Measurements from ENCODE around the gene NR3C1. TPM values are rescaled to one million over a fixed set of nuclear protein-coding genes. Genes with fewer than 3 reads are reported as not detected.

NR3C1 gene
- polyA plus RNA-seq, 4 donors, result 29.4 to 42.0 (median 36.8) TPM

DNA sequence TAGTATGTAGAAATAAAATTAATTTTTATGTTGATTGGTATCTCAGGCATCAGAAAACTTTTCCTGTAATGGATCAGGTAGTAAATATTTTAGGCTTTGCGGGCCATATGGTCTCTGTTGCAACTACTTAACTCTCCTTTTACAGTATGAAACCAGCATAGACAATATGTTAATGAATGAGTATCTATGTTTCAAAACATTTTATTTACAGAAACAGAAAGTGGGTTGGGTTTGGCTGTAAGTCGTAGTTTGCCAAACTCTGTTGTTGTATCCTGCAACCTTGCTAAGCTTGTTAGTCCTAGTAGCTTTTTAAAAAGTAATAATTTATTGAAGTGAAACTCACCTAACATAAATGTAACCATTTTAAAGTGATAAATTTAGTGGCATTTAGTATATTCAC lies 132.1 kb downstream of the NR3C1 start:
- no peak for DNase-seq (ENCODE audit: low read depth in 4 of 4, low spot score in 2 of 4)

DNA sequence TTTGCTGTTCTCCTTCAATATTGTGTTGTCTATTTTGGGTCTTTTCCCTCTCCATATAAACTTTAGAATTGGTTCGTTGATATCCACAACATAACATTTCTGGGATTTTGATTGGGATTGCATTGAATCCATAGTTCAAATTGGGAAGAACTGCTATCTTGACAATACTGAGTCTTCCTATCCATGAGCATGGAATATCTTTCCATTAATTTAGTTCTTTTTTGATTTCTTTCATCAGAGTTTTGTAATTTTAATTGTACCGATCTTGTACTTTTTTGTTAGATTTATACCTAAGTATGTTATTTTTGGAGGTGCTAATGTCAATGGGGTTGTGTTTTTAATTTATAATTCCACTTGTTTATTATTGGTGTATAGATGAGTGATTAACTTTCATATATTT lies 135.1 kb downstream of the NR3C1 start:
- DNase-seq (ENCODE audit: low read depth in 4 of 4, low spot score in 2 of 4), result no peak

DNA sequence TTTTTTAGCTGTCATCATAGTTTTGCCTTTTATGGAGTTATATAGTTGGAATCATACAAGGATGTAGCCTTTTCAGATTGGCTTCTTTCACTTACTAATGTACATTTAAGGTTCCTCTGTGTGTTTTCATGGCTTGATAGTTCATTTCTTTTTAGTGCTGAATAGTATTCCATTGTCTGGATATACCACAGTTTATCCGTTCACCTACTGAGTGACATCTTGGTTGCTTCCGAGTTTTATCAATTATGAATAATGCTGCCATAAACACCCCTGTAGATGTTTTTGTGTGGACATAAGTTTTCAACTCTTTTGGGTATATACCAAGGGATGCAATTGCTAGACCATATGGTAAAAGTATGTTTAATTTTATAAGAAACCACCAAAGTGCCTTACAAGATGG lies 136.3 kb downstream of the NR3C1 start:
- no peak for DNase-seq (ENCODE audit: low read depth in 4 of 4, low spot score in 2 of 4)

DNA sequence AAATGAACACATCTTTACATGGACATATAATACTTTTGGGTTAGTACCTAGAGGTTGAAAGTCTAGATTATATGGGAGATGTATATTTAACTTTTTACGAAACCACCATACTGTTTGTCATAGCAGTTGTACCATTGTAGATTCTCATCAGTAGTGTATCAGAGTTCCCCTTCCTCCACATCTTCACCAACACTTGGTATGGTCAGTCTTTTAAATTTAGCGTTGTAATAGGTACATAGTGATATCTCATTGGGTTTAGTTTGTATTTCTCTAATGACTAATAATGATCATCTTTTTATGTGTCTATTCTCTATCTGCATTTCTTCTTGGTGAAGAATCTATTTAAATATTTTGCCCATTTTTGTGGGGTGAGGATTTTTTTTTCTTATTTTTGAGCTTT lies 137.5 kb downstream of the NR3C1 start:
- DNase-seq (ENCODE audit: low read depth in 4 of 4, low spot score in 2 of 4), result no peak

DNA sequence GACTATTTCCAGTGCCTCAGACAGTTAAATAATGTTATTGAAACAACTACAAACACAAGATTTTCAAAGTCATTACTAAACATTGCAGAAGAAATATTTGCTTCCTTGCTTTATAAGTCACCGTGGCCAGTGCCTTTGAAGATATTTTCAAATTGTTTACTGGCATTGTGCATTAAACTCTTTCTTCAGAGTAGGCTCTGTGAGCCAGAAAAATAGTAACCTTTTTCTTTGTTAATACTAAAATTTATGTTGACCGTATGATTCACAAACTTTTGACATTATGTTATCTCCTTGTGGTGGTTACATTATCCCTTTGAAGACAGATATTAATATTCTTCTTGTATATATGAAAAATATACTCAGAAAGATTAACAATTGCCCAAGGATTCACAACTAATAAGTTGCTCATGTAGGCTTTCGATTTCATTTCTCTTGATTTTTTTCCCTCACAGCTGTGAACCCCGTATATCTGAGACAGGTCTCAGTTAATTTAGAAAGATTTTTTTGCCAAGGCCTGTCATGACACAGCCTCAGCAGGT lies 140.1 kb downstream of the NR3C1 start:
- no peak for DNase-seq (ENCODE audit: low read depth in 4 of 4, low spot score in 2 of 4)

DNA sequence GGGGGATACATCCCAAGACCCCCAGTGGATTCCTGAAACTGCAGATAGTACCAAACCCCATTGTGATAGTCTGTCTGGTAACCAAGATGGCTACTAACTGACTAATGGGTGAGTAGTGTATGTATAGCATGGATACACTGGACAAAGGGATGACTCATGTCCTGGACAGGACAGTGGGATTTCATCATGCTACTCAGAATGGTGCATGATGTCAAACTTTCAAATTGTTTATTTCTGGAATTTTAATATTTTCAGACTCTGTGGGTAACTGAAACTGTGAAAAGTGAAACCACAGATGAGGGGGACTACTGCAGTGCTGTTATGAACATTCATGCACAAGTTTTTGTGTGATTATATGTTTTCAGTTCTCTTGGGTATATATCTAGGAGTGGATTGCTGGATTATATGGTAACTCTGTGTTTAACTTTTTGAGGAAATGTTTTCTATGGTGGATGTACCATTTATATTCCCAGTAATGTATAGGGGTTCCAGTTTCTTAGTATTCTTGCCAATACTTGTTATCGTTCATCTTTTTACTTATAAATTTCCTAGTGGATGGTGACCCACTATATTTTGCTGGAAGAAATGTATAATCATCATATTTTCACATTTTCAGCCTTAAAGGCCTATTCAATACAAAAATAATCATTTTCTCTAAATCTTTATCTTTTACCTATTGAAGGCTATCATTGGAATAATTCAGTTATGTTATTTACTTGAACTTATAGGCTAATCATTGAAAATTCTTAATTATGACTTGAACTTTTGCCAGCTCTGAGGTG lies 140.9 kb downstream of the NR3C1 start:
- DNase-seq (ENCODE audit: low read depth in 4 of 4, low spot score in 2 of 4), result no peak

DNA sequence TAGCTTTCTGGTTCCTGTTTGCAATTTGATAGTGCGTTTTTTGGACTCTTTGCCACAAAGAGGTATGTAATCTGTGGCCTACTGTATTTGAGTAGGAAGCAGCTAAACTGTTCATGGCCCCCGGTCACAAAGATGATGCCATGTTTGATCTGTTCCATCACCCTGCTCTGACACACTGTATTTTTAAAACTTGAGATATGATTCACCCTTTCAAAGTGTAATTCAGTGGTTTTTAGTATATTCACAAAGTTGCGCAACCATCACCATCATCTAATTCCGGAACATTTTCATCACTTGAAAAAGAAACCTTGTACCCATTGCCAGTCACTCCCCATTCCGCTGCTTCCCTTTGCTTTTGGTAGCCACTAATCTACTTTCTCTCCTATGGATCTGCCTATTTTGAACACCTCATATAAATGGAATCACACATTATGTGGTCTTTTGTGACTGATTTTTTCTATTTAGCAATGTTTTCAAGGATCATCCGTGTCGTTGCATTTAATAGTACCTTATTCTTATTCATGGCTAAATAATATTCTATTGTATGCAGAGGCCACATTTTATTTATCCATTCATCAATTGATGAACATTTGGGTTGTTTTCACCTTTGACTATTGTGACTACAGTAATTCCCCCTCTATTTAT lies 141.6 kb downstream of the NR3C1 start:
- no peak for DNase-seq (ENCODE audit: low read depth in 4 of 4, low spot score in 2 of 4)

DNA sequence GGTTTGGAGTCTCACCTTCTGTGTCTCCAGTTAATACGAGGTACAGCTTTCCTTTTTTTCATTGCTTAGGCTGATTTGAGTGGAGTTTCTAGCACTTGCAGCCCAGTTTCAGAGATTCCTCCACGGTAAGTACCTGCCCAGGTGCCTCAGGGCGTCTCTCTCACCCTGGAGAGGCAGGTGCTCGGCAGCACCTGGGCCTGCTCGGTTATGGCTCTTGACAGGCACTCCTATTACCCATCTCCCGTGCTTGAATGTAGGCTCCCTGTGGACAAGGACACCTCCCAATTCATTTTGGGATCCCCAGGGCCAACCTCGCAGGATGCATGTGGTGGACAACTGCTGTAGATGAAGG lies 144.3 kb downstream of the NR3C1 start:
- DNase-seq (ENCODE audit: low read depth in 4 of 4, low spot score in 2 of 4), result no peak

DNA sequence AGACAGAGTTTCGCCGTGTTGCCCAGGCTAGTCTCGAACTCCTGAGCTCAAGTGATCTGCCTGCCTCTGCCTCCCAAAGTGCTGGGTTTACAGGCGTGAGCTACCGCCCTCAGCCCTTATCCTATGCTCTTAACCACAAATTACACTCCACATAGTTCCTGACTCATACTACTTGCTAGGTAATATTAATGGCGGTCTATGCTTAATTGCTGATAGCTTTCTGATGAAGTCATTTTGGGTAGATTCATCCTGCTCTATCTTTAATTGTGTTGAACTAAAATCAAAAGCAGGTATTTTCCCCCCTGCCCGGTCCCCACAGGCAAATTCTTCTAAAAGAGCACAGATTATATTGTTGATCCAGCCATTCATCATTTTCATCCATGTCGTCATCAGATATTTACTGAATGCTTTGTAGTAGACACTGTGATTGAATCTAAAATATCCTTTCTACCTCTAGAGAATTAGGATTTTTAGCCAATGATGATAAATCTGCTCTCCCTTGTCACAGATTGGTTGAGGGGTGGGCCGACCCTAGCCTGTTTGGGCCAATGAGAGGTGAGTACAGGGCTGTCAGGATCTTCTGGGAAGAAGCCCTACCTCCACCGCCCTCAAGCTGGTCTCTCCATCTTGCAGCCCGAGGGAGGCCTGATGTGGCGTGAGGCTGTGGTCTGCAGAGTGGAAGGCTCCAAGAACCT lies 144.8 kb downstream of the NR3C1 start:
- no peak for DNase-seq (ENCODE audit: low read depth in 4 of 4, low spot score in 2 of 4)

DNA sequence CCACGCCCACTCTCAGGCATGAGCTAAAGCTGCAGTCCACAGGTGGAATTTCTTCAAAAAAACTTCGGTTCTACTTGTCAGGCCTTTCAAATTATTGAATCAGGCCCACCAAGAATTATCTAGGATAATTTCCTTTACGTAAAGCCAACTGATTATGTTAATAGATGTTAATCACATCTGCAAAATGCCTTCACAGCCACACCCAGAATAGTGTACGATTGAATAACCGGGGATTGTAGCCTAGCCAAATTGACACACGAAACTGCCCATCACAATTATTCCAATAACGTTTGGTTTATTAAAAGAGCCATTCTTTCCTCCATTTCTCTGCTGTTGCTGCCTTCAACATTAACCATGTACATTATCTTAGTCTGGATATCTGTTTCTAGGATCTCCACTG lies 148.7 kb downstream of the NR3C1 start:
- DNase-seq (ENCODE audit: low read depth in 4 of 4, low spot score in 2 of 4), result no peak

DNA sequence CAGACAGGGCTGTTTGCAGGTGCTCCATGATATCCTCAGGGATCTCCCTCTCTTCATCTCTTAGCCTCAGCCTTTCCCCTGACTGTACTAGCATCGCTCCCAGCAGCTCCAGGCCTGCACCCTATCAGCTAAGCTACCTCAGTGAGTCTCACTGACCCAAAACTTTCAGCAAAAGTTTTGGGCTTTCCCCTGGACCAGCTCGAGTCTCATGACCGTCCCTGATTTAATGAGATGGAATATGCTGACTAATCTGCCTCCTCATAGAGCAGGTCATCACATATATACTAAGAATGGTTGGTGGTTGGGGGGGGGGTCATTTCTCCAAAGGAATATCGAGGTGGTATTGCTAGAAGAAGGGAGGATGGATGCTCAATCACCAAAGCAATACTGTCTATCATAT lies 151.5 kb downstream of the NR3C1 start:
- no peak for DNase-seq (ENCODE audit: low read depth in 4 of 4, low spot score in 2 of 4)

DNA sequence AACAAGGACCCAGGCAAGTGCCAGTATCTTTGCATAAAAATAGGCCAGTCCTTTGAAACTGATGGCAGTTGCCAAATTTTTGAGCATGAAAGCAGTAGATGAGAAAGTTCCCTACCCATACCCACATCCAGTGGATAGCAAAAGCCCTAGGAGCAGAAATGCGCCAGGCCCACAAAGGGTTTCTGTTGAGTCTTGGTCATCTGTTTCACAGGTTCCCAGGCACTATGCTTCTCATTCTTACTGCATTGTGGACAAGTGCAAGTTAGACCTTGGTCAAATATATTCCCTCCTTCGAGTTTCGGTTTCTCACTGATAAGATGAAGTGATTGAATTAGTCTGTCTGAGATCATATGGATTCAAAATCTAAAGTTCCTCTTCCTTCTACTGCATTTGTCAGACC lies 152.3 kb downstream of the NR3C1 start:
- no peak for DNase-seq (ENCODE audit: low read depth in 4 of 4, low spot score in 2 of 4)

DNA sequence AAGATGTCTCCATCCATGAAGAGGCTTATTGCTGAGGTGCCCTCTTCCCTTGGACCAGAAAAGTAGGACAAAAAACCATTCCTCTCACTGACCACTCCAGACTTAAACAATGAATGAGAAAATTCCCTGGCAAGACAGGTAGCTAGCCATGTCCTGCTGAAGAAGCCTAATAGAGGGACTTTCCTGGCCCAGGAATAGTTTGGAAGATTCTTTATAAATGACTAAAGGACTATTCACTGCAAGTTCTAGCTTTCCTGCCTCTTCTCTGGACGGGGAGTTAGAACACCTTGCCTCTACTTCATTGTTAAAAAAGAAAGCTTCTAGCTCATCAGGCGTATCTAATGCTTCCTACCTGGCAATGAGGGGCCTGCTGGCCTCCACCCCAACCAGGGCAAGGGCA lies 153.6 kb downstream of the NR3C1 start:
- no peak for DNase-seq (ENCODE audit: low read depth in 4 of 4, low spot score in 2 of 4)

DNA sequence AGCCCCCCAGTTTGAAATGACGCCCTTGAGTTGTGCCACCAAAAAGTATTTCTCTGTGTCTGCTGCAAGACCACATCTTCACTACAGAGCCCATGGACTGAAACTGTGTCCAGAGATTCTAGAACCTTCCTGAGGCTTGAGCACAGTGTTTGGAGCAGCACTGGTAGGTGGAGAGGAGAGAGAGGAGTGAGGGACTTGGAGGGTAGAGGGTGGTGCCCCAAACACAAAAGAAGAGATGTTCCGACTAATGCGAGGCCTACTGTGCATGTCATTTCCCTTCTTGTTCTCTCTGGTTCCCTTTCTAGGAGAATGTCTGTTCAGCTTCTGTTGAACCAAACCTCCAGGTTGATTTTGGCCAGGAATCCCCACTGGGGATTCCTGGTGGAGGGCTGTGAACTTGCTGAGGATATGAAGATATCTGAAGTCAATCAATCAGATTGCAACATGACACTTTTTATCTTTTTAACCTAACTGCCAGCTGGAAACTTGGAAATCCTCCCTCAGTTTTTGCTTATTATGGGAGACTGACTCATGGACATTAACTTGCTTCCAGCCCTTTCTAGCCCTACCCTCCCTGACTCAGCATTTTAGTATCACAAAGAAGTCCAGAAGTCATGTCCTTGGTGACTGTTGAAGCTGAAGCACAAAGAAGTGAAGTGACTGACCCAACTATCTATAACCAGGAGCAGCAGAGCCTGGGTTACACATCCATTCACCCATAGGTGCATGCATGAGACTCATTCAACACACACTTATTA lies 154.5 kb downstream of the NR3C1 start:
- DNase-seq (ENCODE audit: low read depth in 4 of 4, low spot score in 2 of 4), result no peak

DNA sequence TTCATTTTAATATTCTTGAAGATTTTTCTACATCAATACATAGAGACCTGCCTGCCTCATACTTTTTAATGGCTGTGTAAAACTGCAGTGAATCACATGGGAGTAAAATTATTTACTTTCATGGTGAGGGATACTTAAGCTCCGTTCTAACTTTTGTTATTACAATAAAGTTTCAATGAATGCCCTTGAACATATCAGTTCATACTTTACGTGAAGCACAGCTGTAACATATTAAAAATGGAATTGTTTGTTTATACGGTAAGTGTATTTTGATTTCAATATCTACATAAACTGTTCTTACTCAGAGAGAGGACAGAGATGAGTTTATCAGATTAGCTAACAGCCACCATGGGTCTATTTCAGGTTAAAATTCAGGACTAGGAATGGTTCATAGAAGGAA lies 155.1 kb downstream of the NR3C1 start:
- DNase-seq (ENCODE audit: low read depth in 4 of 4, low spot score in 2 of 4), result no peak

DNA sequence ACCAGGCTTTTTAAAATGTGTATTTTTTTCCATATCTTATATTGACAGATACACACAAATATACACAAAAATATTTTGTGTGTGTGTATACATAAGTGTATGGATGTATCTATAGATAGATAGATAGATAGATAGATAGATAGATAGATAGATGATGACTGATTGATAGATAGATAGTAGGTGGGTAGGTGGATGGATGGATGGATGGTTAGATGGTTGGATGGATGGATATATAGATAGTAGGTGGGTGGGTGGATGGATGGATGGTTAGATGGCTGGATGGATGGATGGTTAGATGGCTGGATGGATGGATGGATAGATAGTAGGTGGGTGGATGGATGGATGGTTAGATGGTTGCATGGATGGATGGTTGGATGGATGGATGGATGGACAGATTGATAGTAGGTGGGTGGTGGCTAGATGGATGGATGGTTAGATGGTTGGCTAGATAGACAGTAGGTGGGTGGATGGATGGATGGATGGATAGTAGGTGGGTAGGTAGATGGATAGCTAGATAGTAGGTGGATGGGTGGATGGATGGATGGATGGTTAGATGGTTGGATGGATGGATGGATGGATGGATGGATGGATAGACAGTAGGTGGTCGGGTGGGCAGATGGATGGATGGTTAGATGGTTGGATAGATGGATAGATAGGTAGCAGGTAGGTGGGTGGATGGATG lies 156.2 kb downstream of the NR3C1 start:
- no peak for DNase-seq (ENCODE audit: low read depth in 4 of 4, low spot score in 2 of 4)

DNA sequence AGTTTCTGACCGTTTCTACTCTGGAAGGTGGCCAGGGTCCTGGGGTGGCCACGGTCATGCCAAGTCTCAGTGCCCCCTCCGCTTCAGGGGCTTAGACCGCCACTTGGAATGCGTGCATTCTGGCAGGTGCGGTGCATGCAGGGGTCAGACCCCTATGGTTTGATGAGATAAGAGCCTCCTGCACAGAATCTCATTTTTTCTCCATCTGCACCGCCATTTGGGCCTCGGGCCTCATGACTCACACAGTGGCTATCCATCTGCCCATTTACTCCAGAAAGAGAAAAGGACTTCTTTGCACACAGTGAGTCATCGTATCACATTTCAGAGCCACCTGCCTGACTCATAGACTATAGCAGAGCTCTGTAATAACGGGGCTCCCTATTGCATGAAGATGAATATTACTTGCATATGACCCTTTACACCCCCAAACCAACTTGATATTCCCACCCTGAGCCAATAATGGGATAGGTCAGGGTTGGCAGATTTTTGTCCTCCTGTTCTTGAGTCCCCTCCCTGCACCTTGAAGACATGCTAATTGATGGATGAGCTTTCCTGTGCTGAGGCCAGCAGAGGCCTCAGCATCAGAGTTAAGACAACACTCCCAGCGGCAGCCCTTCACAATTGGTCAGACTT lies 157.4 kb downstream of the NR3C1 start:
- no peak for DNase-seq (ENCODE audit: low read depth in 4 of 4, low spot score in 2 of 4)

DNA sequence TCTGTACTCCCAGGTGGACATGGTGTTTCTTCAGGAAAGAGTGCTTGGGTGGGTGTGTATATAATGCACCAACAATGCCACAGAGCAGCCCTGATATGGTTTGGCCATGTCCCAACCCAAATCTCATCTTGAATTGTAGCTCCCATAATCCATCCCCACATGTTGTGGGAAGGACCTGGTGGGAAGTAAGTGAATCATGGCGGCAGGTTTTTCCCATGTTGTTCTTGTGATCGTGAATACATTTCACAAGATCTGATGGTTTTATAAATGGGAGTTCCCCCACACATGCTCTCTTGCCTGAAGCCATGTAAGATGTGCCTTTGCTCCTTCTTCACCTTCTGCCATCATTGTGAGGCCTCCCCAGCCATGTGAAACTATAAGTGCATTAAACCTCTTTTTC lies 158.5 kb downstream of the NR3C1 start:
- no peak for DNase-seq (ENCODE audit: low read depth in 4 of 4, low spot score in 2 of 4)

DNA sequence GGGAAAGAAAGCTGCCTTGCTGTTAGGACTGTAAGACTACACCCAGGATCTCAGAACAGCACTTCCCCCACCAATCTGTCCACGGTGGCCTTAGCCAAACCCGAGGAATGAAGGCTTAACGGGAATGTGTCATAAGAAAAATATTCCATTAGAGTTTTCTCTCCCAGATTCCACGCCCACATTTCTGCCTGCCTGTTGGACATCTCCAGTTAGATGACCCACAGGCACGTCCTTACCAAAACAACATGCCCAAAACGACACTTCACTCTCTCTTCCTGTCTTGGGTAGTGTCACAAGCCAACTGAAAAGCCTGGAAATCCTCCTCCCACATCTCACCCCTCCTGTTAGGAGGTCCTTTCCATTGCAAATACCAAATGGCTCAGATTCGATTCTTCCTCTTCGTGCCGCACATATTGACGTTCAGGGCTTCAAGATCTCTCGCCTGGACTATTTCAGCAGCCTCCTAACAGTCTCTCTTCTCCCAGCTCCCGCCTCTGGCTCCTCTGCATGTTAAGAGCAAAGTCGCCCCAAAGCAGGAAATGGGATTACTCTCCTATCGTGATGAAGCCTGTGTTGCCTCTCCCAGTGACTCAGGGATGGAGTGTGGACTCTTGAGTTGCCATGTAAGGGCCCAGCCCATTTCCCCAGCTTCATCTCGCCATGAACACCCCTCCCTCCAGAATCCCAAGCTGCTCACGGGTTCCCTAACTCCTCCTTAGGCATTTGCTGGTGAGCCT lies 159.3 kb downstream of the NR3C1 start:
- no peak for DNase-seq (ENCODE audit: low read depth in 4 of 4, low spot score in 2 of 4)

Data from left renal cortex interstitium (tissue), 4 donors.